GM12801 (cell line): ENCODE measurements around the gene SETBP1.

Source experiments
- TF ChIP-seq, protein P1 (sequence below): IDR thresholded peaks from one replicate; pipeline ENCODE4 v1.5.1; 2011; ENCODE audit warnings: control low read depth; ENCODE audit not compliant: insufficient read length; ENCODE audit errors: extremely low read depth

SETBP1 gene

DNA sequence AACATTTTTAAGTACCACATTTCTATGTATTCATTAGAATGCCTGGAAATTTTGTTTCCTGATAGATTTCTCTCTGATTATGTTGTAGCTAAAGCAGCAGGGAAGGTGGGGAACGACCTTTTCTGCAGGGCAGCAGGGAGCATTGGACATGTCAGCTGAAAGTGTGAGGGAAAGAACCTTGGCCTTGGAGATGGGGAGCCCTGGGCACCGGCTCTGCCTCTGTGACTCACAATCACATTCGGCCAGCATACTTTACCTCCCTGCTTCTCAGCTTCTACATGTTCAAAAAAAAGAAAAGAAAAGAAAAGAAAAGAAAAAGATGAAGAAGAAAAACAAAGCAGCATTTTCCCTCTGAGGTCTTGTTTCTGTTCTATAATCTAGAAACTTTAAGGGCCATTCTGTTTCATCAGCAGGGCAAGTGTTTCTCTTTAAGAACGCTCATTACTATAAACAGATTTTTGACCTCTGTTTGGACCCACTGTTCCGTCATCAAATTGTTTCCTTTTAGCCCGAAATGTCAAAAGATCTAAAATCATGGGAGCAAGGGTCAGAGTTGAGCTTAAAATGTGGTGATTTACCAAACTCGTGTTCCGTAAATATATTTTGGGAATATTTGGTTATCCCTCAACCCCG lies 27.9 kb downstream of the SETBP1 start:
- TF ChIP-seq, protein P1, sequence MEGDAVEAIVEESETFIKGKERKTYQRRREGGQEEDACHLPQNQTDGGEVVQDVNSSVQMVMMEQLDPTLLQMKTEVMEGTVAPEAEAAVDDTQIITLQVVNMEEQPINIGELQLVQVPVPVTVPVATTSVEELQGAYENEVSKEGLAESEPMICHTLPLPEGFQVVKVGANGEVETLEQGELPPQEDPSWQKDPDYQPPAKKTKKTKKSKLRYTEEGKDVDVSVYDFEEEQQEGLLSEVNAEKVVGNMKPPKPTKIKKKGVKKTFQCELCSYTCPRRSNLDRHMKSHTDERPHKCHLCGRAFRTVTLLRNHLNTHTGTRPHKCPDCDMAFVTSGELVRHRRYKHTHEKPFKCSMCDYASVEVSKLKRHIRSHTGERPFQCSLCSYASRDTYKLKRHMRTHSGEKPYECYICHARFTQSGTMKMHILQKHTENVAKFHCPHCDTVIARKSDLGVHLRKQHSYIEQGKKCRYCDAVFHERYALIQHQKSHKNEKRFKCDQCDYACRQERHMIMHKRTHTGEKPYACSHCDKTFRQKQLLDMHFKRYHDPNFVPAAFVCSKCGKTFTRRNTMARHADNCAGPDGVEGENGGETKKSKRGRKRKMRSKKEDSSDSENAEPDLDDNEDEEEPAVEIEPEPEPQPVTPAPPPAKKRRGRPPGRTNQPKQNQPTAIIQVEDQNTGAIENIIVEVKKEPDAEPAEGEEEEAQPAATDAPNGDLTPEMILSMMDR, result no peak

DNA sequence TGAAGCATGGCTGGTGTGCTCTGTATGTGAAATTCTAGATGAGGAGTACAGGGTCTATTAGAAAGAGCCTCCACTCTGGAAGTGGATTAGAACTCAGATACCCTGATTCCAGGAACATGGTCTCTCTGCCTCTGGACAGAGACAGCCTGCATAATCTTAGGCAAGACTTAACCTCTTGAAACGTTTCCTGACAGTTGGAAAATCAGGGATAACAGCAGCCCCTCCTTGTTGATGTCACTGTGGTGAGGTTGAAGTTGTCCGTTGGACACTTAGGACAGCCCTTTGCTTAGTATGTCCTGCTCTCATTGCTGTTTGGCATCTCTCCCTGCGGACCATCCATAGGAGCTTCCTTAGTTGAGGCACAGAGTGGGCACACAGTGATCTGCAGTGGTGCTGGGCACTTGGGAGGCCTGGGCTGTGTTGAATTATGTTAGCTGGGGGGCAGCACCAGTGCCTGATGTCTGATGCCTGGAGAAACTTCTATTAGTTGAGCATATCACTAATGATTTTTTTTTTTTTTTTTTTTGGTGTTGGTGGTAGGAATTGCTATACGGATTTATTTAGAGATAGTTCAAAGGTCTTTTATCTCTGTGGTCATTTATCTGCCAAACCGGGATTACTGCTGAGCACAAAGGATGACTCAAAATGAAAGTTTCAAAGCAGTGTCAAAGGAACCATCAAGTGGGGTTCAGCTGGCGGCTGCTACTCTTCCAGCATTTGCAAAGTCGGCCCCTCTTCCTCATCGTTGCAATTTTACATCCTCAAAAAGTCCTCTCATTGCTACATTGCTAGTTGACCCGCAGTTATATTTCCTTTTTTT lies 28.8 kb downstream of the SETBP1 start:
- TF ChIP-seq, protein P1, result no peak

DNA sequence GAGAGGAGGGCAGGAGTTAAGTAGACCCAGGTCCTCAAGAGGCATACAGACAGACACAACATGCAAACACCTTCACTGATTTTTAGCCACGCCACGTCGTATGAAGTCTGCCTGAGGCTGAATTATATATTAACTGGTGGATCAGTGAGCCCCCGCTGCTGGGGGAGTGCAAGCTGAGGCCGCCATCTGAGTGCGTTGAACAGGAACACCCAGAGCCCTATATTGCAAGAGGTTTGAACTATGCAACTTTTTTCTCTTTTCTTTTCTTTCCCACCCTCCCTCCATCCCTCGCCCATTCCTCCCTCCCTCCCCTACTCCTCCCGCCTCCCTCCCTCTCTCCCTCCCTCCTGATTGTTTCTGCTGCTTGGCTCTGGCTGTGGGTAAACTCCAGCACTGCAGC lies 30.2 kb downstream of the SETBP1 start:
- TF ChIP-seq, protein P1, result no peak

DNA sequence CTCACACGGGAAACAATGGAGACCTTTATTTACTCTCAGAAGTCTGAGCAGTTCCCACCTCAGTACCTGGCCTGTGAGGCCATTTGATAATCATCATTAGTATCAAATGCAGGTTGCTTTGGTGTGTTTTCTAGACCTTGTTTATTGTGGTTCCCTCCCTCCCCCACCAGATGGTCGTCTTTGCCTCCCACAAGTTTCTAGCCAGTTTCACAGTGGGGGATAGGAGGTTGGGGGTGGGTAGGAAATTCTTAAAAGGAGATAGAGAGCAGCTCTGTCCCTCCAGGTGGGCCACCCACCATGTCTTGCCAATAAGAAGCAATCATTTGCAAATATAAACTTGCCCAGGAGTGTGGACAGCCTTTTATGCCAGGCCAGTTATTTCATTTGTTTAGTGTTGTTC lies 31.3 kb downstream of the SETBP1 start:
- TF ChIP-seq, protein P1, result no peak

DNA sequence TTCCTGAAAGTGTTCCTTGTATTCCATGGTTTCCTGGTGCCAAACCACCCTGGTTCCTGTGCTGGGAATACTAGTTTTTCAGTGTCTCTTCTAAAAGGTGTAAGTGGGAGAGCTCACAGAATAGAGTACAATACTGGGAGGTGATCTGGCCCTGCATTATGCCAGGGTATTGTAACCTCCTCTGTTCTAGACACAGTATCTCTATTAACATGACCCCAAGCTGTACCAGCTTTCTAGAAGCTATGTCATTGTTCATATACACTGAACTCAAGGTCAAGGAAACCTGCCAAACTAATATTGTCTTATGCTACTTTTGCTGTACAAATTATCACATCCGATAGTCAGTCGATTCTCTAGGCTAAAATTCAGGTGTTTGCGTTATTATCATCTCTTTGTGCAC lies 32.7 kb downstream of the SETBP1 start:
- TF ChIP-seq, protein P1, result no peak

DNA sequence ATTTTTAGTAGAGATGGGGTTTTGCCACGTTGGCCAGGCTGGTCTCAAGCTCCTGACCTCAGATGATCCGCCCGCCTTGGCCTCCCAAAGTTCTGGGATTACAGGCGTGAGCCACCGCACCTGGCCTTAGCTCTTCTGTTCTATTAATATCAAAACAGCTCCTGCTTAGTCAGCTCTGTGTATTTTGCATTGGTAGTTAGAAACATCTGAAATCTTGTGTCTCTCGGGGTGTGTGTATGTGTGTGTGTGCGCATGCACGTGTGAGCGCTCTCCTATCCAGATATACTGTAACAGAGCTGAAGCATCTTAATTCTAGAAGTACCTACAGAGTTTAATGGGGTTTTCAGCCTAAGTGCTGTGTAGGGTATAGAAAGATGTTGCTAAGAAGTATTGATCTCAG lies 33.7 kb downstream of the SETBP1 start:
- TF ChIP-seq, protein P1, result no peak

DNA sequence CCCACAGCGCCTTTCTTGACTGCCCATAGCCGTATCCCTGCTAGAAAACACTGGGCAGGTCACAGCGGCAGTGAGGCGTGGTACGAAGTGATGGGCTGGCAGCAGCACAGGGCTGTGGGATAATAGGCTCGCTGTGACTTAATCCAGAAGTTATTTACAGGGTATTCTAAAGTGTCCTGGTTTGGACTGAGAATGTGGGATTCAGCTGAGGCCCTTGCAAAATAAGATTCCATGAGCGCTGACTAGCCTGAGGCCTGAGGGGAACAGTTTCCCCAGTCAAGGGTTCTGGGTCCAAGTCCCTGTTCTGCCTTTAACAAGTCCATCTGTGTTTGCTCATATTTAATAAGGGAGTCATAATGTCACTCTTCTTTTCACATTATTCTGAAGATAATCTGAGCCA lies 34.6 kb downstream of the SETBP1 start:
- TF ChIP-seq, protein P1, result no peak
